GM12864 (cell line): ENCODE results near the gene PSMD7.
A peak's percentile ranks its signal among the peaks of the same experiment; 100 is the strongest.

Source experiments
- DNase-seq: peaks from one replicate; pipeline ENCODE4 v3.0.0-alpha.2; 2011; ENCODE audit warnings: low read depth
- H3K4me3 ChIP-seq: 2 replicates; pipeline ENCODE4 v1.5.1; 2011; ENCODE audit warnings: mild to moderate bottlenecking, low read depth, low read length, control low read depth
- TF ChIP-seq, protein P1 (sequence below): IDR thresholded peaks from 2 replicates; pipeline ENCODE4 v1.5.1; 2011; ENCODE audit warnings: low read depth, mild to moderate bottlenecking, moderate library complexity, low read length, control low read depth, inconsistent platforms; ENCODE audit errors: missing control alignments

PSMD7 gene

GRCh38 chr16:74296432-74297144 is at the start of gene PSMD7:
Gene PSMD7 (plus strand): TSS chr16:74296814. CDS start chr16:74296915, 101 bp downstream.
- peak within 1 kb of the TSS; percentile 79 for H3K4me3 ChIP-seq
- DNase-seq: peak; percentile 59
- TF ChIP-seq, protein P1, sequence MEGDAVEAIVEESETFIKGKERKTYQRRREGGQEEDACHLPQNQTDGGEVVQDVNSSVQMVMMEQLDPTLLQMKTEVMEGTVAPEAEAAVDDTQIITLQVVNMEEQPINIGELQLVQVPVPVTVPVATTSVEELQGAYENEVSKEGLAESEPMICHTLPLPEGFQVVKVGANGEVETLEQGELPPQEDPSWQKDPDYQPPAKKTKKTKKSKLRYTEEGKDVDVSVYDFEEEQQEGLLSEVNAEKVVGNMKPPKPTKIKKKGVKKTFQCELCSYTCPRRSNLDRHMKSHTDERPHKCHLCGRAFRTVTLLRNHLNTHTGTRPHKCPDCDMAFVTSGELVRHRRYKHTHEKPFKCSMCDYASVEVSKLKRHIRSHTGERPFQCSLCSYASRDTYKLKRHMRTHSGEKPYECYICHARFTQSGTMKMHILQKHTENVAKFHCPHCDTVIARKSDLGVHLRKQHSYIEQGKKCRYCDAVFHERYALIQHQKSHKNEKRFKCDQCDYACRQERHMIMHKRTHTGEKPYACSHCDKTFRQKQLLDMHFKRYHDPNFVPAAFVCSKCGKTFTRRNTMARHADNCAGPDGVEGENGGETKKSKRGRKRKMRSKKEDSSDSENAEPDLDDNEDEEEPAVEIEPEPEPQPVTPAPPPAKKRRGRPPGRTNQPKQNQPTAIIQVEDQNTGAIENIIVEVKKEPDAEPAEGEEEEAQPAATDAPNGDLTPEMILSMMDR: no peak

DNA sequence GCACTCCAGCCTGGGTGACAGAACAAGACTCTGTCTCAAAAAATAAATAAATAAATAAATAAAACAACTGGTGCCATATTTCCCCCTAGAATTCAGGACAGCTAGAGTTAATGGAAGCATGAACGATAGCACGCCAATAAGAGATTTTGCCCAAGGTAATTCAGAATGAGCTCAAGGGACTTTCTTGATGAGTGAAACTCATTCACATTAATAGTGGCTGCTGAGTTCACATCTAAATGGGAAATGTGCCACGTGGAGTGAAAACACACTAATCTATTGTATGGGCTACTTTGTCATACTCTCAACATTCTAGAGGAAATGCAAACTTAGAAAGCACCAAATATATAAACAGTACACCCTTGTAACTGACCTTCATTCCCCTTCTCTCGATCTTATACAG is 47.4 kb upstream of the PSMD7 start:
- no peak overlapping the region for H3K4me3 ChIP-seq
- DNase-seq: no peak
- TF ChIP-seq, protein P1: no peak

DNA sequence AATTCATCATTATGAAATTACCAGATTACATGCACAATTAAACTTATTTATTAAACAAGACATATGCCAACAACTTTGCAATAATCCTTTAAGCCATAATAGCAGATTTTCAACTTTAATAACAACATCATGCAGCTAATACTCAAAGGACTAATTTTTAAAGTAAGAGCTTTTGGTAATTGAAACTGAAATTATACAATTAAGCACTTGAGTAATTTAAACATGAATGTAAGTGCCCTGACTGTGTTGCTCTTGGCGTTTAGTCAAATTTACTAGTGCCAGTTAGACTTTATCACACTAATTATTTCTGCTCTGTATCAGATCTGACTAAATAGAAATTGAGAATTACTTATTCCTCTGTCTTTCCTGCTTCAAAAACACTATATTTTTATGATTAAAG is 46.8 kb upstream of the PSMD7 start:
- DNase-seq: no peak
- no peak overlapping the region for H3K4me3 ChIP-seq
- TF ChIP-seq, protein P1: no peak

DNA sequence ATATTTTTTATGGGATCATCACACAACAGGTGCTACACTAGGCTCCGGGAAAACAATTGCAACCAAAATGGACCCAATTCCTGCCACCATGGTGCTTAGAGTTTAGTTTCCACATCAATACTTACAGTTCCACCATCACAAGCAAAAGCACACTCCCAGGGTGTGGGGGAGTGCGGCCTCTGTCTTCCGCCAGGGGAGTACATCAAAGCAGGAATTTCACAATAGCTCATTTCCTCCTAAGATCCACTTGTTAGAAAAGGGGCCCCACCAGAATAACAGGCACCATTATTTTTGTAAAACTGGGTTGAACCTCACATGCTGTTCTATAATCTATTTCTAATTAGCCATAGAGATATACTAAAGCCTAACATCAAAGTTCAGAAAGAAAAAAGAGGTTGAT is 44.3 kb upstream of the PSMD7 start:
- no peak for DNase-seq
- no peak overlapping the region for H3K4me3 ChIP-seq
- TF ChIP-seq, protein P1: no peak

DNA sequence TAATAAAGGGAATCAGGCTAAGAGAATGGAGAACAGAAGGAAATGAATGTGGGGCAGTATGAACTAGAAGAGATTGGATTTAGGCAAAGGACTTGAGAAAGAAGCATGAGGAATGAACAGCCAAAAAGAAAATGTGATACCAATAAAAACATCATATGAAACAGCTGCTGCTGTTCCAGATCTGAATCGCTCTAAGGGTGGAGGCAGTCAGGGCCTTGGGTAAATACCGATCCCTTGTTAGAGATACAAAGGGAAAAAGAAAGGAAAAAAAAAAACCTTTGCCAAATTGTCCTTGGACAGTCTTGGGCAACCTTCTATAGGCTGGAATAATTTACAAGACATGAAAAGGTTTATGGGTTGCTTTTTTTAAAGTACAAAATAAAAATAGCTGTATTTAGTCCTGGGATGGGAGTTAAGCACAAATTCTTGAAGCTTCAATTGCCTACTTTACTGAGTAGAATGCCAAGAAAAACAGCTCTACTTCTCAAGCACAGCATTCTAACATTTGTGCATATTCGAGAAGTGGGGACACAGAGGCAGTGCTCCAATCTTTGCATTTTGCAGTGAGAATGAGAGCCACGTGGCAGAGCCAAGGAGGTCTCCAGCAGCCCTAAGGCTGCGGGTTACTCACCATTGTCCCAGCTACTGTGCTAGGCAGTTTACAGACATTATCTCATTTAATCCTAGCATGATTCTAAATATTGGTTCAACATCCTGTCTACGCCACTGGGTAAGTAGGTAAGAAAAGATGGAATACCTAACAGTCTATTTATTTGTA is 43.3 kb upstream of the PSMD7 start:
- no peak for DNase-seq
- no peak overlapping the region for H3K4me3 ChIP-seq
- TF ChIP-seq, protein P1: no peak

GRCh38 chr16:74257061-74257460 is 39.6 kb upstream of the PSMD7 start:
- TF ChIP-seq, protein P1: no peak
- no peak overlapping the region for H3K4me3 ChIP-seq
- no peak for DNase-seq

- no peak overlapping the region for H3K4me3 ChIP-seq
- TF ChIP-seq, protein P1: no peak
- no peak for DNase-seq
These were observed 35.5 kb upstream of the PSMD7 start for GRCh38 chr16:74261068-74261467.
